Measurements from ENCODE around the gene CBX4.

- TF ChIP-seq KLF16 (tag by site-specific recombination; IDR thresholded peaks at IDR 0.05) = no peak
- TF ChIP-seq CTCF (tag by site-specific recombination; IDR thresholded peaks at IDR 0.05) = no peak
- no peak for TF ChIP-seq ZBTB1 (tag by site-specific recombination; IDR thresholded peaks at IDR 0.05)
- no peak for TF ChIP-seq ZNF121 (tag by site-specific recombination; IDR thresholded peaks at IDR 0.05)
- no peak for TF ChIP-seq REST (tag by site-specific recombination; IDR thresholded peaks at IDR 0.05)
- TF ChIP-seq, protein P1, sequence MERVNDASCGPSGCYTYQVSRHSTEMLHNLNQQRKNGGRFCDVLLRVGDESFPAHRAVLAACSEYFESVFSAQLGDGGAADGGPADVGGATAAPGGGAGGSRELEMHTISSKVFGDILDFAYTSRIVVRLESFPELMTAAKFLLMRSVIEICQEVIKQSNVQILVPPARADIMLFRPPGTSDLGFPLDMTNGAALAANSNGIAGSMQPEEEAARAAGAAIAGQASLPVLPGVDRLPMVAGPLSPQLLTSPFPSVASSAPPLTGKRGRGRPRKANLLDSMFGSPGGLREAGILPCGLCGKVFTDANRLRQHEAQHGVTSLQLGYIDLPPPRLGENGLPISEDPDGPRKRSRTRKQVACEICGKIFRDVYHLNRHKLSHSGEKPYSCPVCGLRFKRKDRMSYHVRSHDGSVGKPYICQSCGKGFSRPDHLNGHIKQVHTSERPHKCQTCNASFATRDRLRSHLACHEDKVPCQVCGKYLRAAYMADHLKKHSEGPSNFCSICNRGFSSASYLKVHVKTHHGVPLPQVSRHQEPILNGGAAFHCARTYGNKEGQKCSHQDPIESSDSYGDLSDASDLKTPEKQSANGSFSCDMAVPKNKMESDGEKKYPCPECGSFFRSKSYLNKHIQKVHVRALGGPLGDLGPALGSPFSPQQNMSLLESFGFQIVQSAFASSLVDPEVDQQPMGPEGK (tag by site-specific recombination; IDR thresholded peaks at IDR 0.05) = no peak
- TF ChIP-seq, protein P2, sequence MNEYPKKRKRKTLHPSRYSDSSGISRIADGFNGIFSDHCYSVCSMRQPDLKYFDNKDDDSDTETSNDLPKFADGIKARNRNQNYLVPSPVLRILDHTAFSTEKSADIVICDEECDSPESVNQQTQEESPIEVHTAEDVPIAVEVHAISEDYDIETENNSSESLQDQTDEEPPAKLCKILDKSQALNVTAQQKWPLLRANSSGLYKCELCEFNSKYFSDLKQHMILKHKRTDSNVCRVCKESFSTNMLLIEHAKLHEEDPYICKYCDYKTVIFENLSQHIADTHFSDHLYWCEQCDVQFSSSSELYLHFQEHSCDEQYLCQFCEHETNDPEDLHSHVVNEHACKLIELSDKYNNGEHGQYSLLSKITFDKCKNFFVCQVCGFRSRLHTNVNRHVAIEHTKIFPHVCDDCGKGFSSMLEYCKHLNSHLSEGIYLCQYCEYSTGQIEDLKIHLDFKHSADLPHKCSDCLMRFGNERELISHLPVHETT (tag by site-specific recombination; IDR thresholded peaks at IDR 0.05) = no peak
- no peak for TF ChIP-seq ZFP69B (tag by site-specific recombination; IDR thresholded peaks at IDR 0.05)
- TF ChIP-seq ZNF560 (tag by site-specific recombination; IDR thresholded peaks at IDR 0.05; ENCODE audit: borderline replicate concordance) = no peak
- no peak for TF ChIP-seq ZNF416 (tag by site-specific recombination; IDR thresholded peaks at IDR 0.05)
- no peak for TF ChIP-seq ZNF184 (tag by site-specific recombination; IDR thresholded peaks at IDR 0.05)
- no peak for TF ChIP-seq ZNF654 (tag by site-specific recombination; IDR thresholded peaks at IDR 0.05; ENCODE audit: low read depth)
- TF ChIP-seq ZNF175 (tag by site-specific recombination; IDR thresholded peaks at IDR 0.05) = no peak
Measured at GRCh38 chr17:79797492-79798298, 41.5 kb downstream of the CBX4 start.
